Loucy (cell line): Measurements from ENCODE around the gene NEIL3.

ENCODE experiments used
- H2AFZ ChIP-seq: fragments of 200-600 bp; sonication (generic); 2 replicates; pipeline ENCODE4 v1.6.0; 2016; ENCODE audit warnings: antibody characterized with exemption, mild to moderate bottlenecking, low read length, moderate library complexity
- H3F3A ChIP-seq: fragments of 200-600 bp; 2 replicates; pipeline ENCODE4 v1.6.0; 2016; ENCODE audit warnings: antibody characterized with exemption, low read depth, mild to moderate bottlenecking
- H3K27me3 ChIP-seq: fragments of 200-600 bp; sonication (generic); 2 replicates; pipeline ENCODE4 v1.6.1; 2014; ENCODE audit warnings: low read length, mild to moderate bottlenecking; ENCODE audit not compliant: insufficient read depth, poor library complexity, severe bottlenecking
- H3K36me3 ChIP-seq: fragments of 200-600 bp; sonication (generic); 2 replicates; pipeline ENCODE4 v1.6.1; 2016; ENCODE audit warnings: low read length; ENCODE audit not compliant: insufficient read depth
- H3K4me1 ChIP-seq: fragments of 200-600 bp; sonication (generic); 2 replicates; pipeline ENCODE4 v1.5.1; 2014; ENCODE audit warnings: low read length, mild to moderate bottlenecking; ENCODE audit not compliant: insufficient read depth, poor library complexity, severe bottlenecking
- H3K4me2 ChIP-seq: fragments of 200-600 bp; sonication (generic); 2 replicates; pipeline ENCODE4 v1.6.0; 2014; ENCODE audit warnings: antibody characterized with exemption, low read length, low read depth, mild to moderate bottlenecking; ENCODE audit not compliant: poor library complexity, severe bottlenecking
- H3K4me3 ChIP-seq: fragments of 200-600 bp; sonication (generic); 2 replicates; pipeline ENCODE4 v1.5.1; 2014; ENCODE audit warnings: low read length, mild to moderate bottlenecking, mixed read lengths; ENCODE audit not compliant: poor library complexity, severe bottlenecking
- H3K79me2 ChIP-seq: fragments of 200-600 bp; sonication (generic); 2 replicates; pipeline ENCODE4 v1.6.1; 2014; ENCODE audit warnings: low read length; ENCODE audit not compliant: insufficient read depth
- H3K9ac ChIP-seq: fragments of 200-600 bp; sonication (generic); 2 replicates; pipeline ENCODE4 v1.6.0; 2014; ENCODE audit warnings: mild to moderate bottlenecking, low read depth, low read length, moderate library complexity; ENCODE audit not compliant: poor library complexity, severe bottlenecking
- H3K9me2 ChIP-seq: fragments of 200-600 bp; sonication (generic); replicated peaks from 2 replicates; pipeline ENCODE4 v1.6.1; 2016; ENCODE audit warnings: low read depth, low read length, mixed read lengths
- H3K9me3 ChIP-seq: fragments of 200-600 bp; sonication (generic); 2 replicates; pipeline ENCODE4 v1.6.1; 2014; ENCODE audit warnings: mild to moderate bottlenecking, antibody characterized with exemption, low read length, low read depth; ENCODE audit not compliant: insufficient read depth
- H4K20me1 ChIP-seq: fragments of 200-600 bp; sonication (generic); 2 replicates; pipeline ENCODE4 v1.6.0; 2014; ENCODE audit warnings: antibody characterized with exemption, low read length, mild to moderate bottlenecking; ENCODE audit not compliant: insufficient read depth, poor library complexity, severe bottlenecking
- CTCF ChIP-seq: fragments of 200-600 bp; sonication (generic); conservative IDR thresholded peaks from 2 replicates; pipeline ENCODE4 v1.5.1; 2014; ENCODE audit warnings: mild to moderate bottlenecking, antibody characterized with exemption, low read length
- EZH2phosphoT487 ChIP-seq: fragments of 200-600 bp; IDR thresholded peaks from 2 replicates; pipeline ENCODE4 v1.6.1; 2018; ENCODE audit warnings: antibody characterized with exemption, mild to moderate bottlenecking, moderate library complexity, borderline replicate concordance

Gene NEIL3

GRCh38 chr4:177396352-177396751, 86.7 kb downstream of the NEIL3 start:
- Histone ChIP-seq H3K36me3 (no peaks in the 10 kb centered on the region), H3K9me2 (no peaks in the 10 kb centered on the region), H2AFZ (no peak overlapping the region), H3K9ac (no peak overlapping the region), H3K4me3 (no peak overlapping the region), H3K9me3 (no peaks in the 10 kb centered on the region), H3K27me3 (no peaks in the 10 kb centered on the region), H3K4me2 (no peak overlapping the region), H3F3A (no peaks in the 10 kb centered on the region), H4K20me1 (no peaks in the 10 kb centered on the region), H3K79me2 (no peaks in the 10 kb centered on the region), H3K4me1 (no peaks in the 10 kb centered on the region)
- TF ChIP-seq EZH2phosphoT487 (no peak), CTCF (no peak)

GRCh38 chr4:177400030-177400429, 90.4 kb downstream of the NEIL3 start:
- Histone ChIP-seq H3K36me3 (no peaks in the 10 kb centered on the region), H3K9me3 (no peaks in the 10 kb centered on the region), H2AFZ (no peak overlapping the region), H3F3A (no peaks in the 10 kb centered on the region), H3K4me3 (no peak overlapping the region), H3K4me2 (no peak overlapping the region), H3K79me2 (no peaks in the 10 kb centered on the region), H3K9ac (no peak overlapping the region), H3K9me2 (no peaks in the 10 kb centered on the region), H3K27me3 (no peaks in the 10 kb centered on the region), H4K20me1 (no peaks in the 10 kb centered on the region), H3K4me1 (peaks cover 9% of the 10 kb centered on the region)
- no peak for TF ChIP-seq CTCF
- TF ChIP-seq EZH2phosphoT487 = no peak

- Histone ChIP-seq H3K4me3 (no peak overlapping the region), H2AFZ (peak overlapping the region; percentile 74; the same call in 1 of the 2 replicates), H3K4me2 (peak overlapping the region; percentile 14), H3K4me1 (peaks cover 9% of the 10 kb centered on the region), H3K79me2 (no peaks in the 10 kb centered on the region), H3K9me3 (no peaks in the 10 kb centered on the region), H3K36me3 (no peaks in the 10 kb centered on the region), H3K9me2 (no peaks in the 10 kb centered on the region), H4K20me1 (no peaks in the 10 kb centered on the region), H3F3A (no peaks in the 10 kb centered on the region), H3K9ac (no peak overlapping the region), H3K27me3 (no peaks in the 10 kb centered on the region)
- TF ChIP-seq CTCF = no peak
- TF ChIP-seq EZH2phosphoT487 = no peak
Observed at GRCh38 chr4:177401658-177402273, 92.1 kb downstream of the NEIL3 start.
